Prostate gland (tissue), 2 donors: ENCODE results near the gene ZFHX3.

Experiments used
- POLR2A ChIP-seq: fragments of 450-650 bp; IDR thresholded peaks from one replicate; pipeline ENCODE4 v1.6.1; 2016; ENCODE audit warnings: antibody characterized with exemption, mild to moderate bottlenecking
- TF ChIP-seq, protein P1 (sequence below), 4 experiments: fragments of 200-600 bp in 2 of 4; fragments of 450-650 bp in 2 of 4; sonication (generic) in 2 of 4; IDR thresholded peaks; 1 replicate in 3 of 4; 2 replicates in 1 of 4; pipeline ENCODE4 v1.5.1; 2016 to 2019; ENCODE audit warnings: antibody characterized with exemption in 4 of 4, mild to moderate bottlenecking in 2 of 4, moderate library complexity in 2 of 4

DNA sequence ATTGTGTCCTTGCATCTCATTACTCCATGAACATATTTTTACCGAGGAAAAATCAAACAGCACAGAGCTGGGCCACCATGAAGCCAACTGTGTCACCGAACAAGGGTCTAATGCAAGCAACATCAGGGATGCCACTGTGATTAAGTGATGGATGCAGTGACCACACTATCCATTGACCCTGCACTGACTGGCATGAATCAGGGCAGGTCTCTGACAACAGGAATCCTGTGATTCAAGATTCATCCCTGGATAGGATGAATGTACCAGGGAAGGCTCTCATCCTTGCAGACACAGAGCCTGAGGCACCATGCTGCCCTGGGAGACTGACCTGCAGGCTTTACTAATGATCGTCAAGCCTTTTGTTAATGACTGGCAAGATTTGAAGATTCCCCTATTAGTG is 41.5 kb upstream of the ZFHX3 start:
- TF ChIP-seq, protein P1, sequence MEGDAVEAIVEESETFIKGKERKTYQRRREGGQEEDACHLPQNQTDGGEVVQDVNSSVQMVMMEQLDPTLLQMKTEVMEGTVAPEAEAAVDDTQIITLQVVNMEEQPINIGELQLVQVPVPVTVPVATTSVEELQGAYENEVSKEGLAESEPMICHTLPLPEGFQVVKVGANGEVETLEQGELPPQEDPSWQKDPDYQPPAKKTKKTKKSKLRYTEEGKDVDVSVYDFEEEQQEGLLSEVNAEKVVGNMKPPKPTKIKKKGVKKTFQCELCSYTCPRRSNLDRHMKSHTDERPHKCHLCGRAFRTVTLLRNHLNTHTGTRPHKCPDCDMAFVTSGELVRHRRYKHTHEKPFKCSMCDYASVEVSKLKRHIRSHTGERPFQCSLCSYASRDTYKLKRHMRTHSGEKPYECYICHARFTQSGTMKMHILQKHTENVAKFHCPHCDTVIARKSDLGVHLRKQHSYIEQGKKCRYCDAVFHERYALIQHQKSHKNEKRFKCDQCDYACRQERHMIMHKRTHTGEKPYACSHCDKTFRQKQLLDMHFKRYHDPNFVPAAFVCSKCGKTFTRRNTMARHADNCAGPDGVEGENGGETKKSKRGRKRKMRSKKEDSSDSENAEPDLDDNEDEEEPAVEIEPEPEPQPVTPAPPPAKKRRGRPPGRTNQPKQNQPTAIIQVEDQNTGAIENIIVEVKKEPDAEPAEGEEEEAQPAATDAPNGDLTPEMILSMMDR (IDR thresholded peaks at IDR 0.05) = no peak
- TF ChIP-seq POLR2A = no peak
